Activated CD4-positive, alpha-beta memory T cell treated with anti-CD3 and anti-CD28 coated beads, Interleukin-2, amount 10 ng/mL, durations not matched to agents 7 days and 5 days (primary cell): ENCODE measurements around the gene GMEB2. TPM values are rescaled to one million over a fixed set of nuclear protein-coding genes. Genes with fewer than 3 reads are reported as not detected.
"Not testable (repeated sequence)": the region's sequence is repeated elsewhere in the genome, so short reads cannot be mapped to it uniquely, and the experiment has no call there.

ENCODE experiments used
- CTCF ChIA-PET: fragments of 350-600 bp; sonication (Branson Sonifier 250); formaldehyde crosslinking; loops from one replicate; lab custom pipeline; 2021; ENCODE audit warnings: antibody characterized with exemption, inconsistent platforms; lab: Charles Lee
- POLR2A ChIA-PET: fragments of 350-600 bp; sonication (Branson Sonifier 250); formaldehyde crosslinking; loops from one replicate; lab custom pipeline; 2021; ENCODE audit warnings: antibody characterized with exemption; lab: Charles Lee
- DNase-seq: peaks from one replicate; pipeline ENCODE4 v3.0.0-alpha.2; 2020
- H3K27ac Mint-ChIP-seq: one replicate; pipeline ENCODE4 v1.8.0; 2021; ENCODE audit warnings: mild to moderate bottlenecking, mixed read lengths
- H3K27me3 Mint-ChIP-seq: one replicate; pipeline ENCODE4 v1.8.0; 2021; ENCODE audit warnings: mixed read lengths
- H3K36me3 Mint-ChIP-seq: one replicate; pipeline ENCODE4 v1.8.0; 2021; ENCODE audit warnings: low read depth, mixed read lengths
- H3K4me1 Mint-ChIP-seq: one replicate; pipeline ENCODE4 v1.8.0; 2021; ENCODE audit warnings: mixed read lengths
- H3K4me3 Mint-ChIP-seq: one replicate; pipeline ENCODE4 v1.8.0; 2021; ENCODE audit warnings: mild to moderate bottlenecking, mixed read lengths
- H3K9me3 Mint-ChIP-seq: one replicate; pipeline ENCODE4 v1.8.0; 2021; ENCODE audit warnings: mixed read lengths
- total RNA-seq, 2 experiments: library from RNA; stranded (reverse); gene quantifications; one replicate each; pipeline ENCODE4 v1.2.3, GENCODE V29; 2021

The GMEB2 gene
- total RNA-seq, 2 experiments from 2014 or later = 17.9 to 18.5 TPM

GRCh38 chr20:63661959-63662812 is 35.3 kb upstream of the GMEB2 start:
- no peak overlapping the region for H3K27ac Mint-ChIP-seq
- no peak overlapping the region for H3K4me3 Mint-ChIP-seq
- CTCF ChIA-PET = no interaction called here

GRCh38 chr20:63661108-63661507 is 34.2 kb upstream of the GMEB2 start:
- ChIA-PET CTCF (no interaction called here), POLR2A (interaction anchor here (1.3 kb wide), 1 partner anchor 26 kb away, joined by 3 read pairs; no protein-coding TSS in a partner anchor)
- Mint-ChIP-seq H3K36me3 (peaks cover 23% of the 10 kb centered on the region), H3K4me1 (peaks cover 28% of the 10 kb centered on the region), H3K9me3 (no peaks in the 10 kb centered on the region), H3K27ac (no peak overlapping the region), H3K27me3 (no peaks in the 10 kb centered on the region), H3K4me3 (no peak overlapping the region)
- no peak for DNase-seq

More at GRCh38 chr20:63661959-63662812, 35.3 kb upstream of the GMEB2 start:
- Mint-ChIP-seq H3K4me1 (peaks cover 26% of the 10 kb centered on the region), H3K9me3 (no peaks in the 10 kb centered on the region), H3K36me3 (peaks cover 28% of the 10 kb centered on the region), H3K27me3 (no peaks in the 10 kb centered on the region)
- POLR2A ChIA-PET = interaction anchor here (1.2 to 1.3 kb wide), 2 partner anchors 15 to 25 kb away, joined by 3 read pairs; no protein-coding TSS in a partner anchor
- no peak for DNase-seq

- Mint-ChIP-seq H3K36me3 (peaks cover 19% of the 10 kb centered on the region), H3K4me1 (peaks cover 28% of the 10 kb centered on the region), H3K9me3 (no peaks in the 10 kb centered on the region), H3K27ac (no peak overlapping the region), H3K4me3 (no peak overlapping the region), H3K27me3 (no peaks in the 10 kb centered on the region)
- POLR2A ChIA-PET = no interaction called here
- DNase-seq = no peak
- CTCF ChIA-PET = no interaction called here
Observed at GRCh38 chr20:63660622-63661021, 33.7 kb upstream of the GMEB2 start.

GRCh38 chr20:63660174-63660573 is 33.3 kb upstream of the GMEB2 start:
- POLR2A ChIA-PET, H3K27me3 Mint-ChIP-seq, CTCF ChIA-PET, H3K9me3 Mint-ChIP-seq, H3K27ac Mint-ChIP-seq, DNase-seq: not testable (repeated sequence)
- Mint-ChIP-seq H3K36me3 (peaks cover 19% of the 10 kb centered on the region), H3K4me1 (peaks cover 28% of the 10 kb centered on the region), H3K4me3 (peak overlapping the region; percentile 90)

GRCh38 chr20:63659370-63659769 is 32.5 kb upstream of the GMEB2 start:
- ChIA-PET POLR2A (no interaction called here), CTCF (no interaction called here)
- H3K9me3 Mint-ChIP-seq = no peaks in the 10 kb centered on the region
- peak overlapping the region; percentile 85 for H3K27ac Mint-ChIP-seq
- H3K4me3 Mint-ChIP-seq = peak overlapping the region; percentile 90
- DNase-seq = no peak
- H3K4me1 Mint-ChIP-seq = peaks cover 31% of the 10 kb centered on the region
- no peaks in the 10 kb centered on the region for H3K27me3 Mint-ChIP-seq
- H3K36me3 Mint-ChIP-seq = peaks cover 16% of the 10 kb centered on the region

GRCh38 chr20:63658749-63659187 is 31.9 kb upstream of the GMEB2 start:
- no peak for DNase-seq
- Mint-ChIP-seq H3K4me3 (peak overlapping the region; percentile 90), H3K27me3 (peaks cover 3% of the 10 kb centered on the region), H3K9me3 (no peaks in the 10 kb centered on the region), H3K27ac (peak overlapping the region; percentile 85), H3K36me3 (peaks cover 16% of the 10 kb centered on the region), H3K4me1 (peaks cover 37% of the 10 kb centered on the region)
- ChIA-PET POLR2A (interaction anchor here (0.8 to 1.6 kb wide), 16 partner anchors 8 to 322 kb away, joined by 3 to 18 read pairs (median 6); partner anchors contain the start of genes ARFRP1, GMEB2, HELZ2 and LIME1), CTCF (interaction anchor here (0.6 to 2.9 kb wide), 6 partner anchors 10 to 121 kb away, joined by 3 to 22 read pairs (median 4); partner anchors contain the start of genes LIME1 and PTK6)

GRCh38 chr20:63657937-63658748 is 31.2 kb upstream of the GMEB2 start, which contains the start of gene RTEL1:
Gene RTEL1 (plus strand): TSS chr20:63658312. CDS start chr20:63659403, 1,091 bp downstream.
- POLR2A ChIA-PET = interaction anchor here (0.6 to 1.6 kb wide), 19 partner anchors 9 to 322 kb away, joined by 3 to 18 read pairs (median 5); partner anchors contain the start of genes ARFRP1, GMEB2, HELZ2 and LIME1

GRCh38 chr20:63657260-63657936 is 30.5 kb upstream of the GMEB2 start:
- CTCF ChIA-PET = interaction anchor here (1.0 to 2.9 kb wide), 5 partner anchors 11 to 120 kb away, joined by 4 to 22 read pairs (median 5); partner anchors contain the start of genes LIME1 and PTK6
- H3K4me1 Mint-ChIP-seq = peaks cover 38% of the 10 kb centered on the region
- DNase-seq = no peak
- H3K4me3 Mint-ChIP-seq = peak overlapping the region; percentile 90
- H3K36me3 Mint-ChIP-seq = peaks cover 14% of the 10 kb centered on the region
- POLR2A ChIA-PET = interaction anchor here (0.6 to 1.6 kb wide), 18 partner anchors 8 to 323 kb away, joined by 3 to 18 read pairs (median 6); partner anchors contain the start of genes ARFRP1, GMEB2, HELZ2 and LIME1
- peaks cover 3% of the 10 kb centered on the region for H3K27me3 Mint-ChIP-seq
- H3K9me3 Mint-ChIP-seq = no peaks in the 10 kb centered on the region
- peak overlapping the region; percentile 85 for H3K27ac Mint-ChIP-seq

More at GRCh38 chr20:63657937-63658748, 31.2 kb upstream of the GMEB2 start, which contains the start of gene RTEL1:
- peak within 1 kb of the TSS; percentile 90 for H3K4me3 Mint-ChIP-seq
- H3K9me3 Mint-ChIP-seq = no peaks in the 10 kb centered on the region
- CTCF ChIA-PET = interaction anchor here (0.6 to 2.9 kb wide), 8 partner anchors 11 to 121 kb away, joined by 3 to 22 read pairs (median 4); partner anchors contain the start of genes LIME1 and PTK6
- DNase-seq = peak; percentile 88
- H3K27ac Mint-ChIP-seq = peak within 1 kb of the TSS; percentile 85
- H3K27me3 Mint-ChIP-seq = peaks cover 3% of the 10 kb centered on the region
- peaks cover 16% of the 10 kb centered on the region for H3K36me3 Mint-ChIP-seq
- peaks cover 38% of the 10 kb centered on the region for H3K4me1 Mint-ChIP-seq

- peaks cover 11% of the 10 kb centered on the region for H3K36me3 Mint-ChIP-seq
- H3K4me1 Mint-ChIP-seq = peaks cover 42% of the 10 kb centered on the region
- no peaks in the 10 kb centered on the region for H3K9me3 Mint-ChIP-seq
- H3K27me3 Mint-ChIP-seq = peaks cover 6% of the 10 kb centered on the region
- H3K4me3 Mint-ChIP-seq = no peak overlapping the region
- DNase-seq = no peak
- ChIA-PET CTCF (interaction anchor here (2.9 kb wide), 1 partner anchor 14 kb away, joined by 22 read pairs; no protein-coding TSS in a partner anchor), POLR2A (interaction anchor here (0.6 to 0.8 kb wide), 2 partner anchors 17 to 148 kb away, joined by 3 read pairs; no protein-coding TSS in a partner anchor)
- H3K27ac Mint-ChIP-seq = no peak overlapping the region
Observed at GRCh38 chr20:63656451-63656850, 29.6 kb upstream of the GMEB2 start.

GRCh38 chr20:63655249-63655648 is 28.3 kb upstream of the GMEB2 start:
- no peaks in the 10 kb centered on the region for H3K9me3 Mint-ChIP-seq
- peaks cover 8% of the 10 kb centered on the region for H3K36me3 Mint-ChIP-seq
- ChIA-PET CTCF (no interaction called here), POLR2A (no interaction called here)
- DNase-seq = no peak
- H3K27me3 Mint-ChIP-seq = peaks cover 12% of the 10 kb centered on the region
- H3K27ac Mint-ChIP-seq = no peak overlapping the region
- H3K4me3 Mint-ChIP-seq = no peak overlapping the region
- peaks cover 42% of the 10 kb centered on the region for H3K4me1 Mint-ChIP-seq

- ChIA-PET CTCF (interaction anchor here (1.3 kb wide), 1 partner anchor 12 kb away, joined by 4 read pairs; no protein-coding TSS in a partner anchor), POLR2A (interaction anchor here (0.9 to 1.5 kb wide), 2 partner anchors 18 to 133 kb away, joined by 4 to 7 read pairs; no protein-coding TSS in a partner anchor)
- DNase-seq = no peak
- Mint-ChIP-seq H3K27ac (no peak overlapping the region), H3K27me3 (peaks cover 12% of the 10 kb centered on the region), H3K4me3 (peak overlapping the region; percentile 63), H3K36me3 (peaks cover 7% of the 10 kb centered on the region), H3K4me1 (peaks cover 32% of the 10 kb centered on the region), H3K9me3 (no peaks in the 10 kb centered on the region)
Observed at GRCh38 chr20:63653974-63654668, 27.2 kb upstream of the GMEB2 start.
